Measurements from ENCODE around the gene ALKBH4.
A peak's percentile ranks its signal among the peaks of the same experiment; 100 is the strongest.

The ALKBH4 gene

GRCh38 chr7:102436118-102436517 lies 28.5 kb downstream of the ALKBH4 start:
- H3K4me3 ChIP-seq (ENCODE audit: control insufficient read depth, low read depth, low read length), result no peak overlapping the region
- TF ChIP-seq CTCF (IDR thresholded peaks at IDR 0.05; ENCODE audit: control insufficient read depth, insufficient read depth, low read depth, low read length, missing control alignments), result no peak
- DNase-seq (ENCODE audit: low read depth), result no peak

- DNase-seq (ENCODE audit: low read depth), result no peak
- H3K4me3 ChIP-seq (ENCODE audit: control insufficient read depth, low read depth, low read length), result peak overlapping the region; percentile 76
- TF ChIP-seq CTCF (IDR thresholded peaks at IDR 0.05; ENCODE audit: control insufficient read depth, insufficient read depth, low read depth, low read length, missing control alignments), result no peak
These were observed 30.6 kb downstream of the ALKBH4 start for GRCh38 chr7:102434039-102434486.

GRCh38 chr7:102433219-102434038 lies 31.2 kb downstream of the ALKBH4 start, which contains the start of gene ORAI2:
Gene ORAI2 (plus strand): TSS chr7:102433575. CDS start chr7:102438957, 5,382 bp downstream.
- no peak for TF ChIP-seq CTCF (IDR thresholded peaks at IDR 0.05; ENCODE audit: control insufficient read depth, insufficient read depth, low read depth, low read length, missing control alignments)
- no peak for DNase-seq (ENCODE audit: low read depth)
- H3K4me3 ChIP-seq (ENCODE audit: control insufficient read depth, low read depth, low read length), result peak within 1 kb of the TSS; percentile 76

GRCh38 chr7:102432442-102433218 lies 32.0 kb downstream of the ALKBH4 start:
- no peak for DNase-seq (ENCODE audit: low read depth)
- H3K4me3 ChIP-seq (ENCODE audit: control insufficient read depth, low read depth, low read length), result peak overlapping the region; percentile 76
- no peak for TF ChIP-seq CTCF (IDR thresholded peaks at IDR 0.05; ENCODE audit: control insufficient read depth, insufficient read depth, low read depth, low read length, missing control alignments)

GRCh38 chr7:102431617-102432298 lies 32.9 kb downstream of the ALKBH4 start:
- no peak for DNase-seq (ENCODE audit: low read depth)
- TF ChIP-seq CTCF (IDR thresholded peaks at IDR 0.05; ENCODE audit: control insufficient read depth, insufficient read depth, low read depth, low read length, missing control alignments), result no peak

GRCh38 chr7:102429141-102429899 lies 35.3 kb downstream of the ALKBH4 start:
- no peak for DNase-seq (ENCODE audit: low read depth)
- no peak overlapping the region for H3K4me3 ChIP-seq (ENCODE audit: control insufficient read depth, low read depth, low read length)
- no peak for TF ChIP-seq CTCF (IDR thresholded peaks at IDR 0.05; ENCODE audit: control insufficient read depth, insufficient read depth, low read depth, low read length, missing control alignments)

More at GRCh38 chr7:102431617-102432298, 32.9 kb downstream of the ALKBH4 start:
- H3K4me3 ChIP-seq (ENCODE audit: control insufficient read depth, low read depth, low read length), result no peak overlapping the region
